ENCODE measurements around the gene NSG2. TPM values are rescaled to one million over a fixed set of nuclear protein-coding genes. Genes with fewer than 3 reads are reported as not detected.
A peak's percentile ranks its signal among the peaks of the same experiment; 100 is the strongest.

Gene NSG2
- total RNA-seq (2014; rRNA removed; shearing (Covaris generic)) = not detected in 2 replicates
- total RNA-seq (2022) = not detected in 2 replicates
- percentile 7 among the genes with signal in this experiment for Bru-seq, nascent RNA
- BruChase-seq, experiment 1, labeled RNA remaining after a 6-hour chase = percentile 9 among the genes with signal in this experiment
- BruChase-seq, experiment 2, labeled RNA remaining after a 2-hour chase = percentile 5 among the genes with signal in this experiment
- long read RNA-seq = 0 reads

GRCh38 chr5:174045470-174046025 lies at the start of gene NSG2:
Gene NSG2 (plus strand): TSS chr5:174045706. CDS start chr5:174046756, 1,050 bp downstream.
- Histone ChIP-seq H2AFZ (ENCODE audit: low read length) (no peak within 1 kb of the TSS), H3K4me3 (ENCODE audit: low read depth, low read length, poor library complexity, severe bottlenecking) (no peak within 1 kb of the TSS), H3K9me3 (ENCODE audit: low read length) (no peaks in the 10 kb centered on the region), H3K79me2 (ENCODE audit: insufficient read depth, low read depth, low read length) (no peaks in the 10 kb centered on the region), H3K4me2 (ENCODE audit: low read length) (no peak within 1 kb of the TSS), H3K27ac (ENCODE audit: low read depth, low read length, poor library complexity, severe bottlenecking) (no peak within 1 kb of the TSS), H3K4me1 (ENCODE audit: insufficient read depth, low read length, poor library complexity, severe bottlenecking) (no peaks in the 10 kb centered on the region), H4K20me1 (ENCODE audit: insufficient read depth, low read length) (no peaks in the 10 kb centered on the region), H3K9me2 (ENCODE audit: insufficient read depth, low read length) (no peaks in the 10 kb centered on the region), H3K36me3 (ENCODE audit: insufficient read depth, low read length) (no peaks in the 10 kb centered on the region)
- BruUV-seq (replicated peaks) = no TSS peak
- CTCF ChIA-PET (ENCODE audit: unreplicated experiment) = interaction anchor here (1.5 to 1.7 kb wide), 2 partner anchors 11 to 265 kb away, joined by 4 read pairs; no protein-coding TSS in a partner anchor
- POLR2A ChIA-PET = interaction anchor here (0.6 to 1.2 kb wide), 2 partner anchors 13 to 496 kb away, joined by 3 read pairs; no protein-coding TSS in a partner anchor
- TF ChIP-seq CTCF (conservative IDR thresholded peaks at IDR 0.05; ENCODE audit: low read length) (peak; percentile 95), EZH2phosphoT487 (IDR thresholded peaks at IDR 0.05; ENCODE audit: borderline replicate concordance, low read depth, low read length) (no peak)
- intact Hi-C loops (cut with micrococcal nuclease; ENCODE audit: unreplicated experiment) = loop anchor here (1.0 kb wide), 2 partner anchors 267 to 272 kb away; no protein-coding TSS in a partner anchor
- DNase-seq (ENCODE audit: low spot score) = peak; percentile 85

DNA sequence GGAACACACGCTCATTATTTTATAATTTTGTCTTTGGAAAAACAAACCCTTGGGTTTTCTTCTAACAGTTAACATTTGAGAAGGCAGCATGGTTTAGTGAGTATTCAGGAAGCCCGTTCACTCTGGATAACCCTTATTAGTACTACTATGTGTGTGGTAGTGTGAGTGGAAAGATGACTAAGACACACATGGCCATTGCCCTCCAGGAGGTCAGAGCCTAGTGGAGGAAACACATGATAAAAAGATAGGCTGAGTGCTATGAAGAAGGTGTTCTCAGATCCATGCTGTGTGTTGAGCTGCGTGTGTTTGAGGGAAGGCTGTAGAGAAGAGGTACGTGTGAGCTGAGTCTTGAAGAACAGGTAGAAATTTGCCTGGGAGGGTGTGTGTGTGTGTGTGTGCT lies 48.2 kb upstream of the NSG2 start:
- BruUV-seq (replicated peaks) = no TSS peak
- Histone ChIP-seq H3K27ac (ENCODE audit: low read depth, low read length, poor library complexity, severe bottlenecking) (no peak overlapping the region), H3K36me3 (ENCODE audit: insufficient read depth, low read length) (no peaks in the 10 kb centered on the region), H3K4me2 (ENCODE audit: low read length) (no peak overlapping the region), H3K4me3 (ENCODE audit: low read depth, low read length, poor library complexity, severe bottlenecking) (no peak overlapping the region), H3K9me2 (ENCODE audit: insufficient read depth, low read length) (no peaks in the 10 kb centered on the region), H3K79me2 (ENCODE audit: insufficient read depth, low read depth, low read length) (no peaks in the 10 kb centered on the region), H2AFZ (ENCODE audit: low read length) (no peak overlapping the region), H4K20me1 (ENCODE audit: insufficient read depth, low read length) (no peaks in the 10 kb centered on the region), H3K4me1 (ENCODE audit: insufficient read depth, low read length, poor library complexity, severe bottlenecking) (no peaks in the 10 kb centered on the region), H3K9me3 (ENCODE audit: low read length) (no peaks in the 10 kb centered on the region)
- intact Hi-C loops (cut with micrococcal nuclease; ENCODE audit: unreplicated experiment) = no loop called here
- TF ChIP-seq CTCF (conservative IDR thresholded peaks at IDR 0.05; ENCODE audit: low read length) (no peak), EZH2phosphoT487 (IDR thresholded peaks at IDR 0.05; ENCODE audit: borderline replicate concordance, low read depth, low read length) (no peak)
- CTCF ChIA-PET (ENCODE audit: unreplicated experiment) = no interaction called here
- POLR2A ChIA-PET = interaction anchor here (0.7 kb wide), 1 partner anchor 88 kb away, joined by 3 read pairs; no protein-coding TSS in a partner anchor
- no peak for DNase-seq (ENCODE audit: low spot score)

DNA sequence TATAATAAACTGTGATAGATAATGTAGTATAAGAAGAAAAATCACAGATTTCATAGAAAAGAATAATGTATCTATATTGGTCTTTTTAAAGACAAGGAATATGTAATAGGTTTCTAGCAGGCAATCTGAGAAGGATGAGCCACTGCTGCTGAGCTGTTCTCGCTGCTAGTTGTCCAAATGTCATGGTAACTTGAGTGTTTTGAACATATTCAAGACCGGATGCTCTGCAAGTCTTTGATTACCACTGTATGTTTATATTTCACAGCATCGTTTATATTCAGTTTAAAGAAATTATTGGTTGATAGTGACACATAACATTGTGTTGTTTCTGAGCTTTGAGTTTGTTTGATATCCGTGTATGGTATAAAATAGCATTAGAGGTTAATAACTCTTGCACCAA lies 47.0 kb upstream of the NSG2 start:
- BruUV-seq (replicated peaks) = no TSS peak
- Histone ChIP-seq H3K4me2 (ENCODE audit: low read length) (no peak overlapping the region), H3K4me3 (ENCODE audit: low read depth, low read length, poor library complexity, severe bottlenecking) (no peak overlapping the region), H3K4me1 (ENCODE audit: insufficient read depth, low read length, poor library complexity, severe bottlenecking) (no peaks in the 10 kb centered on the region), H2AFZ (ENCODE audit: low read length) (no peak overlapping the region), H4K20me1 (ENCODE audit: insufficient read depth, low read length) (no peaks in the 10 kb centered on the region), H3K9me2 (ENCODE audit: insufficient read depth, low read length) (no peaks in the 10 kb centered on the region), H3K36me3 (ENCODE audit: insufficient read depth, low read length) (no peaks in the 10 kb centered on the region), H3K9me3 (ENCODE audit: low read length) (no peaks in the 10 kb centered on the region), H3K27ac (ENCODE audit: low read depth, low read length, poor library complexity, severe bottlenecking) (no peak overlapping the region), H3K79me2 (ENCODE audit: insufficient read depth, low read depth, low read length) (no peaks in the 10 kb centered on the region)
- ChIA-PET POLR2A (no interaction called here), CTCF (ENCODE audit: unreplicated experiment) (no interaction called here)
- TF ChIP-seq CTCF (conservative IDR thresholded peaks at IDR 0.05; ENCODE audit: low read length) = no peak
- no peak for TF ChIP-seq EZH2phosphoT487 (IDR thresholded peaks at IDR 0.05; ENCODE audit: borderline replicate concordance, low read depth, low read length)
- intact Hi-C loops (cut with micrococcal nuclease; ENCODE audit: unreplicated experiment) = no loop called here
- no peak for DNase-seq (ENCODE audit: low spot score)
